Activated naive CD4-positive, alpha-beta T cell treated with anti-CD3 and anti-CD28 coated beads, Interleukin-2, amount 50 U/mL, for 24 hours (primary cell): ENCODE results near the gene PIP5K1C.
"Not testable (repeated sequence)": the region's sequence is repeated elsewhere in the genome, so short reads cannot be mapped to it uniquely, and the experiment has no call there.

Experiments
- H3K27ac Mint-ChIP-seq: one replicate; pipeline ENCODE4 v1.8.0; 2021; ENCODE audit warnings: mild to moderate bottlenecking, mixed read lengths
- H3K27me3 Mint-ChIP-seq: one replicate; pipeline ENCODE4 v1.8.0; 2021; ENCODE audit warnings: mixed read lengths
- H3K36me3 Mint-ChIP-seq: one replicate; pipeline ENCODE4 v1.8.0; 2021; ENCODE audit warnings: mixed read lengths
- H3K4me1 Mint-ChIP-seq: one replicate; pipeline ENCODE4 v1.8.0; 2021; ENCODE audit warnings: mixed read lengths
- H3K4me3 Mint-ChIP-seq: one replicate; pipeline ENCODE4 v1.8.0; 2021; ENCODE audit warnings: mild to moderate bottlenecking, mixed read lengths
- H3K9me3 Mint-ChIP-seq: one replicate; pipeline ENCODE4 v1.8.0; 2021; ENCODE audit warnings: mixed read lengths

Gene PIP5K1C

GRCh38 chr19:3639479-3639878 is 60.8 kb downstream of the PIP5K1C start:
- no peaks in the 10 kb centered on the region for H3K27me3 Mint-ChIP-seq
- no peak overlapping the region for H3K4me3 Mint-ChIP-seq
- H3K4me1 Mint-ChIP-seq: no peaks in the 10 kb centered on the region
- no peaks in the 10 kb centered on the region for H3K9me3 Mint-ChIP-seq
- H3K27ac Mint-ChIP-seq: no peak overlapping the region
- H3K36me3 Mint-ChIP-seq: peaks cover 5% of the 10 kb centered on the region

- Mint-ChIP-seq H3K27me3 (no peaks in the 10 kb centered on the region), H3K4me1 (no peaks in the 10 kb centered on the region), H3K36me3 (peaks cover 5% of the 10 kb centered on the region), H3K4me3 (no peak overlapping the region), H3K27ac (no peak overlapping the region), H3K9me3 (no peaks in the 10 kb centered on the region)
Observed at GRCh38 chr19:3638208-3639193, 61.8 kb downstream of the PIP5K1C start.

GRCh38 chr19:3637621-3638020 is 62.6 kb downstream of the PIP5K1C start:
- Mint-ChIP-seq H3K9me3 (no peaks in the 10 kb centered on the region), H3K4me1 (no peaks in the 10 kb centered on the region), H3K4me3 (no peak overlapping the region), H3K27ac (no peak overlapping the region), H3K27me3 (no peaks in the 10 kb centered on the region), H3K36me3 (peaks cover 5% of the 10 kb centered on the region)

- Mint-ChIP-seq H3K4me3 (no peak overlapping the region), H3K27ac (no peak overlapping the region), H3K9me3 (no peaks in the 10 kb centered on the region), H3K27me3 (no peaks in the 10 kb centered on the region), H3K36me3 (peaks cover 3% of the 10 kb centered on the region), H3K4me1 (no peaks in the 10 kb centered on the region)
Observed at GRCh38 chr19:3636962-3637361, 63.3 kb downstream of the PIP5K1C start.

- H3K4me1 Mint-ChIP-seq: no peaks in the 10 kb centered on the region
- peaks cover 3% of the 10 kb centered on the region for H3K36me3 Mint-ChIP-seq
- no peak overlapping the region for H3K27ac Mint-ChIP-seq
- H3K27me3 Mint-ChIP-seq: no peaks in the 10 kb centered on the region
- H3K9me3 Mint-ChIP-seq: no peaks in the 10 kb centered on the region
- no peak overlapping the region for H3K4me3 Mint-ChIP-seq
Observed at GRCh38 chr19:3636506-3636905, 63.8 kb downstream of the PIP5K1C start.

- peaks cover 3% of the 10 kb centered on the region for H3K36me3 Mint-ChIP-seq
- no peaks in the 10 kb centered on the region for H3K9me3 Mint-ChIP-seq
- H3K27me3 Mint-ChIP-seq: no peaks in the 10 kb centered on the region
- no peak overlapping the region for H3K27ac Mint-ChIP-seq
- H3K4me1 Mint-ChIP-seq: no peaks in the 10 kb centered on the region
- no peak overlapping the region for H3K4me3 Mint-ChIP-seq
Observed at GRCh38 chr19:3634496-3635045, 65.7 kb downstream of the PIP5K1C start.

GRCh38 chr19:3633559-3633988 is 66.7 kb downstream of the PIP5K1C start:
- no peak overlapping the region for H3K4me3 Mint-ChIP-seq
- no peaks in the 10 kb centered on the region for H3K9me3 Mint-ChIP-seq
- no peaks in the 10 kb centered on the region for H3K27me3 Mint-ChIP-seq
- H3K27ac Mint-ChIP-seq: no peak overlapping the region
- no peaks in the 10 kb centered on the region for H3K4me1 Mint-ChIP-seq
- peaks cover 1% of the 10 kb centered on the region for H3K36me3 Mint-ChIP-seq

GRCh38 chr19:3632739-3633558 is 67.3 kb downstream of the PIP5K1C start:
- Mint-ChIP-seq H3K36me3 (no peaks in the 10 kb centered on the region), H3K4me3 (no peak overlapping the region), H3K4me1 (no peaks in the 10 kb centered on the region), H3K27me3 (no peaks in the 10 kb centered on the region), H3K27ac (no peak overlapping the region), H3K9me3 (no peaks in the 10 kb centered on the region)

GRCh38 chr19:3632098-3632497 is 68.2 kb downstream of the PIP5K1C start:
- peaks cover 6% of the 10 kb centered on the region for H3K4me1 Mint-ChIP-seq
- H3K27me3 Mint-ChIP-seq: no peaks in the 10 kb centered on the region
- H3K9me3 Mint-ChIP-seq: no peaks in the 10 kb centered on the region
- no peak overlapping the region for H3K27ac Mint-ChIP-seq
- H3K36me3 Mint-ChIP-seq: no peaks in the 10 kb centered on the region
- H3K4me3 Mint-ChIP-seq: no peak overlapping the region

- H3K9me3 Mint-ChIP-seq: no peaks in the 10 kb centered on the region
- no peaks in the 10 kb centered on the region for H3K36me3 Mint-ChIP-seq
- no peaks in the 10 kb centered on the region for H3K27me3 Mint-ChIP-seq
- H3K4me1 Mint-ChIP-seq: peaks cover 10% of the 10 kb centered on the region
- no peak overlapping the region for H3K4me3 Mint-ChIP-seq
- H3K27ac Mint-ChIP-seq: no peak overlapping the region
Observed at GRCh38 chr19:3631053-3631861, 69.0 kb downstream of the PIP5K1C start.

GRCh38 chr19:3628766-3629165 is 71.5 kb downstream of the PIP5K1C start:
- not testable (repeated sequence) for H3K27ac Mint-ChIP-seq, H3K4me3 Mint-ChIP-seq, H3K9me3 Mint-ChIP-seq, H3K36me3 Mint-ChIP-seq, H3K27me3 Mint-ChIP-seq
- H3K4me1 Mint-ChIP-seq: peaks cover 27% of the 10 kb centered on the region

GRCh38 chr19:3627351-3627723 is 72.9 kb downstream of the PIP5K1C start:
- peaks cover 27% of the 10 kb centered on the region for H3K4me1 Mint-ChIP-seq
- H3K36me3 Mint-ChIP-seq: peaks cover 3% of the 10 kb centered on the region
- no peaks in the 10 kb centered on the region for H3K27me3 Mint-ChIP-seq
- no peak overlapping the region for H3K27ac Mint-ChIP-seq
- peak overlapping the region; percentile 100 for H3K4me3 Mint-ChIP-seq
- no peaks in the 10 kb centered on the region for H3K9me3 Mint-ChIP-seq

GRCh38 chr19:3626473-3627350 is 73.6 kb downstream of the PIP5K1C start, which contains the start of gene CACTIN:
Gene CACTIN, minus strand, starts transcription at chr19:3626790. Its CDS starts 28 bp downstream, at chr19:3626762.
- no peaks in the 10 kb centered on the region for H3K9me3 Mint-ChIP-seq
- peak within 1 kb of the TSS; percentile 100 for H3K4me3 Mint-ChIP-seq
- H3K36me3 Mint-ChIP-seq: peaks cover 3% of the 10 kb centered on the region
- no peaks in the 10 kb centered on the region for H3K27me3 Mint-ChIP-seq
- peaks cover 27% of the 10 kb centered on the region for H3K4me1 Mint-ChIP-seq
- H3K27ac Mint-ChIP-seq: peak within 1 kb of the TSS; percentile 99

- Mint-ChIP-seq H3K27me3 (no peaks in the 10 kb centered on the region), H3K9me3 (no peaks in the 10 kb centered on the region), H3K4me3 (peak overlapping the region; percentile 100), H3K36me3 (peaks cover 3% of the 10 kb centered on the region), H3K4me1 (peaks cover 27% of the 10 kb centered on the region), H3K27ac (peak overlapping the region; percentile 93)
Observed at GRCh38 chr19:3625996-3626472, 74.2 kb downstream of the PIP5K1C start.
